Gastrocnemius medialis (tissue), 4 donors: ENCODE measurements around the gene SLC17A7. TPM values are rescaled to one million over a fixed set of nuclear protein-coding genes. Genes with fewer than 3 reads are reported as not detected.

Experiments used
- ATAC-seq, 2 donors: fragments of 150-250 bp; one replicate each; pipeline ENCODE4 v1.9.1; 2016
- DNase-seq, 2 donors: peaks; one replicate each; pipeline ENCODE4 v3.0.0-alpha.2; 2019
- H3K27ac ChIP-seq, 4 donors: fragments of 200-600 bp; sonication (generic); 1 replicate in 1 of 4; 2 replicates in 3 of 4; pipeline ENCODE4 v1.5.1; 2016 to 2018; ENCODE audit warnings: mild to moderate bottlenecking in 2 of 4, moderate library complexity in 1 of 4
- H3K27me3 ChIP-seq, 3 donors: fragments of 200-600 bp; sonication (generic) in 2 of 3; 1 replicate in 1 of 3; 2 replicates in 2 of 3; pipeline versions ENCODE4 v1.5.1 to v1.6.0; 2016 to 2019; ENCODE audit warnings: mild to moderate bottlenecking in 1 of 3, moderate library complexity in 1 of 3
- H3K36me3 ChIP-seq, 2 donors: fragments of 200-600 bp; sonication (generic) in 1 of 2; one replicate each; pipeline ENCODE4 v1.5.1; 2017 to 2018
- H3K4me1 ChIP-seq, 2 donors: fragments of 200-600 bp; sonication (generic) in 1 of 2; one replicate each; pipeline ENCODE4 v1.5.1; 2016 to 2017; ENCODE audit warnings: mild to moderate bottlenecking in 2 of 2
- H3K4me3 ChIP-seq, 4 donors: fragments of 200-600 bp; sonication (generic) in 3 of 4; 1 replicate in 1 of 4; 2 replicates in 3 of 4; pipeline ENCODE4 v1.5.1; 2016 to 2019; ENCODE audit warnings: mild to moderate bottlenecking in 2 of 4
- H3K9me3 ChIP-seq, 3 donors: fragments of 200-600 bp; sonication (generic) in 2 of 3; 1 replicate in 1 of 3; 2 replicates in 2 of 3; pipeline ENCODE4 v1.5.1; 2016 to 2019
- CTCF ChIP-seq, 5 experiments: fragments of 450-650 bp in 3 of 5; fragments of 200-600 bp in 2 of 5; sonication (generic) in 2 of 5; IDR thresholded peaks in 4 of 5; conservative IDR thresholded peaks in 1 of 5; 1 replicate in 4 of 5; 2 replicates in 1 of 5; pipeline ENCODE4 v1.5.1; 2016 to 2019; ENCODE audit warnings: antibody characterized with exemption in 5 of 5, mild to moderate bottlenecking in 3 of 5, moderate library complexity in 3 of 5
- POLR2A ChIP-seq, 2 donors: fragments of 450-650 bp; IDR thresholded peaks; one replicate each; pipeline ENCODE4 v1.6.1; 2017; ENCODE audit warnings: antibody characterized with exemption in 2 of 2, mild to moderate bottlenecking in 2 of 2, moderate library complexity in 2 of 2
- in situ Hi-C, 4 donors: fragments of 200-750 bp; cut with MboI; loops; one replicate each; pipeline versions ENCODE4 v1.15.0 to v1.8.0; 2017; ENCODE audit warnings: low sequenced_read_pairs in 4 of 4
- intact Hi-C: fragments of 100-400 bp; cut with DNase I; formaldehyde crosslinking; loops from one replicate; pipeline ENCODE4 v1.15.1; 2023; ENCODE audit warnings: low total_unique reads
- total RNA-seq, 4 donors: library from RNA; depleted of rRNA; stranded (reverse); fragments of >200 nt; gene quantifications; one replicate each; pipeline versions ENCODE4 v1.1.0 to v1.2.3, GENCODE V29; 2016

Gene SLC17A7
- total RNA-seq, 4 donors from 2014 or later: 0.24 to 1.6 (median 0.33) TPM

GRCh38 chr19:49421039-49421877 lies 20.1 kb downstream of the SLC17A7 start:
- Histone ChIP-seq H3K27me3 (peaks cover 80 to 95% (median 86%) of the 10 kb centered on the region in 3 donors), H3K27ac (no peak overlapping the region), H3K4me3 (peak overlapping the region in 1 of 4 donors; percentile 10), H3K9me3 (no peaks in the 10 kb centered on the region), H3K4me1 (peaks cover 13 to 21% of the 10 kb centered on the region in 2 donors), H3K36me3 (no peaks in the 10 kb centered on the region)
- TF ChIP-seq CTCF (IDR thresholded peaks at IDR 0.05 in 4 of 5, conservative IDR thresholded peaks at IDR 0.05 in 1 of 5): no peak
- no peak for TF ChIP-seq POLR2A (IDR thresholded peaks at IDR 0.05)
- intact Hi-C loops: no loop called here
- DNase-seq (no peak), ATAC-seq (no peak)
- in situ Hi-C loops: no loop called here

GRCh38 chr19:49420227-49420626 lies 21.1 kb downstream of the SLC17A7 start:
- TF ChIP-seq CTCF (IDR thresholded peaks at IDR 0.05 in 4 of 5, conservative IDR thresholded peaks at IDR 0.05 in 1 of 5) (no peak), POLR2A (IDR thresholded peaks at IDR 0.05) (no peak)
- Histone ChIP-seq H3K4me3 (no peak overlapping the region), H3K36me3 (no peaks in the 10 kb centered on the region), H3K27ac (no peak overlapping the region), H3K27me3 (peaks cover 69 to 85% (median 76%) of the 10 kb centered on the region in 3 donors), H3K4me1 (peaks cover 13 to 21% of the 10 kb centered on the region in 2 donors), H3K9me3 (no peaks in the 10 kb centered on the region)
- no peak for ATAC-seq
- in situ Hi-C loops: no loop called here
- DNase-seq: no peak
- intact Hi-C loops: no loop called here

GRCh38 chr19:49419173-49419572 lies 22.2 kb downstream of the SLC17A7 start:
- Histone ChIP-seq H3K27ac (no peak overlapping the region), H3K27me3 (peaks cover 59 to 74% (median 65%) of the 10 kb centered on the region in 3 donors), H3K4me1 (peaks cover 13 to 21% of the 10 kb centered on the region in 2 donors), H3K9me3 (no peaks in the 10 kb centered on the region), H3K4me3 (no peak overlapping the region), H3K36me3 (no peaks in the 10 kb centered on the region)
- DNase-seq: no peak
- TF ChIP-seq POLR2A (IDR thresholded peaks at IDR 0.05) (no peak), CTCF (IDR thresholded peaks at IDR 0.05 in 4 of 5, conservative IDR thresholded peaks at IDR 0.05 in 1 of 5) (no peak)
- in situ Hi-C loops (no loop called here), intact Hi-C loops (no loop called here)
- no peak for ATAC-seq

- no peak overlapping the region for H3K27ac ChIP-seq
- TF ChIP-seq POLR2A (IDR thresholded peaks at IDR 0.05) (no peak), CTCF (IDR thresholded peaks at IDR 0.05 in 4 of 5, conservative IDR thresholded peaks at IDR 0.05 in 1 of 5) (no peak)
- in situ Hi-C loops (no loop called here), intact Hi-C loops (no loop called here)
- H3K4me1 ChIP-seq: peaks cover 13 to 18% of the 10 kb centered on the region in 2 donors
- H3K36me3 ChIP-seq: no peaks in the 10 kb centered on the region
- no peak for ATAC-seq
- no peaks in the 10 kb centered on the region for H3K9me3 ChIP-seq
- H3K27me3 ChIP-seq: peaks cover 52 to 68% (median 59%) of the 10 kb centered on the region in 3 donors
- no peak overlapping the region for H3K4me3 ChIP-seq
- no peak for DNase-seq
Observed at GRCh38 chr19:49418511-49418910, 22.8 kb downstream of the SLC17A7 start.
